Neural progenitor cell (in vitro differentiated cells): ENCODE results near the gene PHOX2A. TPM values are rescaled to one million over a fixed set of nuclear protein-coding genes. Genes with fewer than 3 reads are reported as not detected.
A peak's percentile ranks its signal among the peaks of the same experiment; 100 is the strongest.

Experiments used
- DNase-seq: peaks from one replicate; pipeline ENCODE4 v3.0.0-alpha.2; 2016; ENCODE audit warnings: low spot score
- H2AFZ ChIP-seq: fragments of 200-600 bp; sonication (generic); replicated peaks from 2 replicates; pipeline ENCODE4 v1.6.1; 2016; ENCODE audit warnings: antibody characterized with exemption
- H3F3A ChIP-seq: fragments of 200-600 bp; sonication (generic); 2 replicates; pipeline ENCODE4 v1.6.1; 2016; ENCODE audit warnings: antibody characterized with exemption, low read depth
- H3K27ac ChIP-seq: fragments of 200-600 bp; sonication (generic); 2 replicates; pipeline ENCODE4 v1.5.1; 2016; ENCODE audit warnings: mild to moderate bottlenecking
- H3K27me3 ChIP-seq: fragments of 200-600 bp; sonication (generic); 2 replicates; pipeline ENCODE4 v1.6.1; 2016; ENCODE audit warnings: mild to moderate bottlenecking, moderate library complexity
- H3K36me3 ChIP-seq: fragments of 200-600 bp; sonication (generic); 2 replicates; pipeline ENCODE4 v1.5.1; 2016
- H3K4me1 ChIP-seq: fragments of 200-600 bp; sonication (generic); 2 replicates; pipeline ENCODE4 v1.6.1; 2016; ENCODE audit warnings: mixed run types
- H3K4me2 ChIP-seq: fragments of 200-600 bp; sonication (generic); 2 replicates; pipeline ENCODE4 v1.6.1; 2016
- H3K4me3 ChIP-seq: fragments of 200-600 bp; sonication (generic); 2 replicates; pipeline ENCODE4 v1.5.1; 2016
- H3K79me2 ChIP-seq: fragments of 200-600 bp; sonication (generic); 2 replicates; pipeline ENCODE4 v1.6.1; 2016; ENCODE audit warnings: low read depth
- H3K9ac ChIP-seq: fragments of 200-600 bp; sonication (generic); 2 replicates; pipeline ENCODE4 v1.6.1; 2016
- H3K9me3 ChIP-seq: fragments of 200-600 bp; sonication (generic); 2 replicates; pipeline ENCODE4 v1.5.1; 2016; ENCODE audit warnings: low read depth
- H4K20me1 ChIP-seq: fragments of 200-600 bp; sonication (generic); 2 replicates; pipeline ENCODE4 v1.6.1; 2016; ENCODE audit warnings: low read depth
- H3K27ac Mint-ChIP-seq: 3 replicates; pipeline ENCODE4 v1.8.0; 2021; ENCODE audit warnings: mixed read lengths
- H3K27me3 Mint-ChIP-seq: 2 replicates; pipeline ENCODE4 v1.8.0; 2022; ENCODE audit warnings: low read depth, mild to moderate bottlenecking, inconsistent platforms, moderate library complexity, mixed read lengths; ENCODE audit not compliant: insufficient read depth
- H3K36me3 Mint-ChIP-seq: 3 replicates; pipeline ENCODE4 v1.8.0; 2021; ENCODE audit warnings: mixed read lengths
- H3K4me1 Mint-ChIP-seq: 3 replicates; pipeline ENCODE4 v1.8.0; 2021; ENCODE audit warnings: mixed read lengths
- H3K4me3 Mint-ChIP-seq: 3 replicates; pipeline ENCODE4 v1.8.0; 2021; ENCODE audit warnings: mild to moderate bottlenecking, moderate library complexity, mixed read lengths
- H3K9me3 Mint-ChIP-seq: 3 replicates; pipeline ENCODE4 v1.8.0; 2020; ENCODE audit warnings: mixed read lengths
- CTCF ChIP-seq: fragments of 200-600 bp; sonication (generic); IDR thresholded peaks from 2 replicates; pipeline ENCODE4 v1.5.1; 2017; ENCODE audit warnings: antibody characterized with exemption, mild to moderate bottlenecking
- EZH2 ChIP-seq: fragments of 200-600 bp; sonication (generic); IDR thresholded peaks from 2 replicates; pipeline ENCODE4 v1.6.1; 2017; ENCODE audit warnings: antibody characterized with exemption, mild to moderate bottlenecking, moderate library complexity
- EZH2phosphoT487 ChIP-seq: fragments of 200-600 bp; sonication (generic); IDR thresholded peaks from 2 replicates; pipeline ENCODE4 v1.6.1; 2017; ENCODE audit warnings: antibody characterized with exemption
- total RNA-seq: library from RNA; depleted of rRNA; stranded (reverse); fragments of >200 nt; gene quantifications from 2 replicates; pipeline ENCODE4 v1.2.3, GENCODE V29; 2015; ENCODE audit warnings: low replicate concordance

Gene PHOX2A
- total RNA-seq, 1 donor from 2014 or later: not detected

GRCh38 chr11:72225411-72225951 lies 18.5 kb downstream of the PHOX2A start:
- Mint-ChIP-seq H3K4me3 (peak overlapping the region; percentile 95), H3K36me3 (peaks cover 14% of the 10 kb centered on the region), H3K4me1 (peaks cover 23% of the 10 kb centered on the region), H3K27ac (peak overlapping the region; percentile 88), H3K9me3 (no peaks in the 10 kb centered on the region), H3K27me3 (peaks cover 6% of the 10 kb centered on the region)
- DNase-seq: peak; percentile 32
- Histone ChIP-seq H3K27ac (no peak overlapping the region), H3K27me3 (no peaks in the 10 kb centered on the region), H2AFZ (no peak overlapping the region), H3K79me2 (peaks cover 26% of the 10 kb centered on the region), H3K9ac (peak overlapping the region; percentile 57), H3K4me1 (peaks cover 5% of the 10 kb centered on the region), H3K9me3 (no peaks in the 10 kb centered on the region), H4K20me1 (peaks cover 19% of the 10 kb centered on the region), H3K4me3 (peak overlapping the region; percentile 87), H3F3A (peaks cover 19% of the 10 kb centered on the region), H3K4me2 (peak overlapping the region; percentile 97), H3K36me3 (no peaks in the 10 kb centered on the region)
- TF ChIP-seq CTCF (no peak), EZH2phosphoT487 (no peak), EZH2 (no peak)

- H3K9me3 Mint-ChIP-seq: no peaks in the 10 kb centered on the region
- TF ChIP-seq EZH2 (no peak), EZH2phosphoT487 (no peak), CTCF (no peak)
- Histone ChIP-seq H3K9me3 (no peaks in the 10 kb centered on the region), H3F3A (peaks cover 19% of the 10 kb centered on the region), H3K79me2 (peaks cover 26% of the 10 kb centered on the region), H3K4me1 (peaks cover 5% of the 10 kb centered on the region), H4K20me1 (peaks cover 19% of the 10 kb centered on the region), H3K4me2 (peak within 1 kb of the TSS; percentile 97), H3K4me3 (peak within 1 kb of the TSS; percentile 87), H2AFZ (peak within 1 kb of the TSS; percentile 33), H3K36me3 (no peaks in the 10 kb centered on the region), H3K27ac (no peak within 1 kb of the TSS), H3K9ac (peak within 1 kb of the TSS; percentile 57), H3K27me3 (no peaks in the 10 kb centered on the region)
- peak within 1 kb of the TSS; percentile 94 for H3K27ac Mint-ChIP-seq
- DNase-seq: peak; percentile 85
- peaks cover 11% of the 10 kb centered on the region for H3K36me3 Mint-ChIP-seq
- peaks cover 23% of the 10 kb centered on the region for H3K4me1 Mint-ChIP-seq
- H3K27me3 Mint-ChIP-seq: peaks cover 7% of the 10 kb centered on the region
- peak within 1 kb of the TSS; percentile 95 for H3K4me3 Mint-ChIP-seq
Measured at GRCh38 chr11:72224564-72225410, 19.2 kb downstream of the PHOX2A start, which contains the start of gene INPPL1. TSS of gene INPPL1 (plus strand) at chr11:72224767. CDS start at chr11:72224985, 218 bp downstream.

GRCh38 chr11:72223615-72224563 lies 20.1 kb downstream of the PHOX2A start:
- Histone ChIP-seq H3K4me1 (peaks cover 5% of the 10 kb centered on the region), H3K9me3 (no peaks in the 10 kb centered on the region), H2AFZ (peak overlapping the region; percentile 33), H3K9ac (peak overlapping the region; percentile 57), H3K27ac (no peak overlapping the region), H3K27me3 (no peaks in the 10 kb centered on the region), H3F3A (peaks cover 19% of the 10 kb centered on the region), H4K20me1 (peaks cover 19% of the 10 kb centered on the region), H3K79me2 (peaks cover 26% of the 10 kb centered on the region), H3K36me3 (no peaks in the 10 kb centered on the region), H3K4me2 (peak overlapping the region; percentile 97), H3K4me3 (peak overlapping the region; percentile 87)
- Mint-ChIP-seq H3K9me3 (no peaks in the 10 kb centered on the region), H3K4me3 (peak overlapping the region; percentile 95), H3K4me1 (peaks cover 23% of the 10 kb centered on the region), H3K36me3 (peaks cover 3% of the 10 kb centered on the region), H3K27ac (peak overlapping the region; percentile 94), H3K27me3 (peaks cover 7% of the 10 kb centered on the region)
- TF ChIP-seq EZH2 (no peak), EZH2phosphoT487 (no peak), CTCF (no peak)
- peak; percentile 57 for DNase-seq
